Activated T-cell treated with anti-CD3 and anti-CD28 coated beads, Interleukin-2, amount 50 U/mL, for 72 hours (primary cell): Measurements from ENCODE around the gene RALGAPB. TPM values are rescaled to one million over a fixed set of nuclear protein-coding genes. Genes with fewer than 3 reads are reported as not detected.

Experiments used
- ATAC-seq, 2 donors: fragments of 150-1000 bp; cut with Tn5 transposase; replicated peaks in 1 of 2; 2 replicates each; pipeline ENCODE4 v1.10.0; 2021; ENCODE audit warnings: moderate library complexity in 2 of 2, mild to moderate bottlenecking in 1 of 2
- DNase-seq, 2 donors: peaks; one replicate each; pipeline ENCODE4 v3.0.0; 2021 to 2022; ENCODE audit warnings: mixed read lengths in 1 of 2
- H3K27ac Mint-ChIP-seq: one replicate; pipeline ENCODE4 v1.8.0; 2022; ENCODE audit warnings: mild to moderate bottlenecking, moderate library complexity, mixed read lengths
- H3K27me3 Mint-ChIP-seq: one replicate; pipeline ENCODE4 v1.8.0; 2022; ENCODE audit warnings: low read depth, mixed read lengths
- H3K36me3 Mint-ChIP-seq, 2 donors: one replicate each; pipeline ENCODE4 v1.8.0; 2022; ENCODE audit warnings: mixed read lengths in 2 of 2, mild to moderate bottlenecking in 1 of 2; ENCODE audit not compliant: insufficient read depth in 2 of 2
- H3K4me1 Mint-ChIP-seq: one replicate; pipeline ENCODE4 v1.8.0; 2022; ENCODE audit warnings: low read depth, mixed read lengths
- H3K4me3 Mint-ChIP-seq, 2 donors: one replicate each; pipeline ENCODE4 v1.8.0; 2022; ENCODE audit warnings: mild to moderate bottlenecking in 2 of 2, mixed read lengths in 2 of 2, moderate library complexity in 2 of 2
- H3K9me3 Mint-ChIP-seq, 2 donors: one replicate each; pipeline ENCODE4 v1.8.0; 2022; ENCODE audit warnings: mixed read lengths in 2 of 2
- total RNA-seq, 2 donors: library from RNA; stranded (reverse); gene quantifications; one replicate each; pipeline ENCODE4 v1.2.3, GENCODE V29; 2022

Gene RALGAPB
- total RNA-seq, 2 donors from 2014 or later: 39.5 to 43.3 TPM

DNA sequence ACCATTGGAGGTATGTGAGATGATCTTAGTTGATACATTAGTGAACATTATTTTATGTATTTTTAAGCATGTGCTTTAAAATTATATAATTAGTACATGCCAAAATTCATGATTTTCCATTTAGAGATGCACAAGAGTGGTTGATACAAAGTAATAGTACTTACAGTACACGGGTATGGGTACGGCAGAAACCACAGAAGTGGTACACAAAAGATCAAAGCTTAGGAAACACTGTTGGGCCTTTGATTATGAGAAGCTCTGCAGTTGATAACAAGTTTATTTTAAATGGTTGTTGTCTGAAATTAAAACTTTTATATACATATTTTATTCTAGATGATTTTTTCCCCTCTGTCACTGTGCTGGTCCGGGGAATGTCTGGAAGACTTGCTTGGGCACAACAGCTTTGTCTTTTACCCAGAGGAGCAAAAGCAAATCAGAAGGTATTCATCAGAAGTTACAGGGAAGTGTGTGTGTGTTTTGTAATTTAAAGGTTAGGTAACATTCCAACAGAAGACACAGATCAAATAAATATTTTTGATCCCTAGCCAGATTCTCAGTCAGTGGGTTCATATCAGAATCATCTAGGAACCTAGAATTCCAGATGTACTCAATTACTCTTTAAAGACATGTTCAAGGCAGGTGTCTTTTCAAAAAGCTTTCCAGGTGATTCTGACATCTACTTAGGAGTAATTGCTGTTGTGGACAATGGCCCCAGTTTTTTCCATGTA is 75.9 kb downstream of the RALGAPB start:
- ATAC-seq (no peak), DNase-seq (no peak)
- Mint-ChIP-seq H3K4me3 (no peak overlapping the region), H3K27me3 (no peaks in the 10 kb centered on the region), H3K36me3 (peaks cover 4 to 11% of the 10 kb centered on the region in 2 donors), H3K9me3 (no peaks in the 10 kb centered on the region), H3K4me1 (no peaks in the 10 kb centered on the region), H3K27ac (no peak overlapping the region)

DNA sequence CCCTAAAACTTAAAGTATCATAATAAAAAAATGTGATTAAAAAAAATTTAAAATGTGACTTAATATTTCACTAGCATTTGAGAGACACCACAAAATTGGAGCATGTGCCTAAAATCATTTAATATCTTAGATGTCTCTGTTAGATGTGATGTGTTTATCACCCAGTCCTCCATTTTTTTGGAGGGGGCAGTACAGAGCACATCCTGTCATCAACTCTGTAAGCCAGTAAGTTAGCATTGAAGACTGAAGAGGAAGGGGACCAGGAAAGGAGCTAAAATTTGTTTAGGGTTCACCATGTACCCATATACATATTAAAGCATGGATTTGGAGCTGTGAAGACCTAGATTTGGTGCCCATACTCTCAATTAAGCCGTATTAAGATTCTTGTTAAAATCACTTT is 77.6 kb downstream of the RALGAPB start:
- Mint-ChIP-seq H3K27ac (peak overlapping the region; percentile 44), H3K4me1 (no peaks in the 10 kb centered on the region), H3K27me3 (no peaks in the 10 kb centered on the region), H3K4me3 (no peak overlapping the region), H3K9me3 (no peaks in the 10 kb centered on the region), H3K36me3 (peaks cover 3 to 17% of the 10 kb centered on the region in 2 donors)
- ATAC-seq (no peak), DNase-seq (no peak)

DNA sequence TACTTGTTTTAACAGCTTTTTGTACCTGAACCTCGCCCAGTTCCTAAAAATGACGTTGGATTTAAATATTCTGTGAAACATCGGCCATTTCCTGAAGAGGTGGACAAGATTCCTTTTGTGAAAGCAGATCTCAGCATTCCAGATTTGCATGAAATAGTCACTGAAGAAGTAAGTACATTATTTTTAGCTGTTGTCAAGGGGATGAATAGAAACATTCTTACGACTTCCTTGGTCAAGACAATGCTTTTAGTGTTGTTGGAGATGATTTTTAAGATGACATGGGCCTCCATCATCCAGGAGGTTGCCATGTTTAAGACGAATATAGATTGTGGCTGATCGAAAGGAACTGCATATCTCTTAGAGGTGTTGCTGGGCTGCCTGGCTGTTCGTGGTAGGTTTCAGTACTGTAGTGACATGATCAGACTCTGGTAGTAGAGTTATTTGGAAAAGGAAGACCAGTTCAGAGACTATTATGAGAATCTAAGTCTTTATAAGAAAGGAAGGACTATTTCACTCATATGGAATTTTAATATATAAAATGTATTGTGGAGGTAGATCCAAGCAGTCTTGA is 78.5 kb downstream of the RALGAPB start:
- Mint-ChIP-seq H3K9me3 (no peaks in the 10 kb centered on the region), H3K27me3 (no peaks in the 10 kb centered on the region), H3K36me3 (peaks cover 3 to 18% of the 10 kb centered on the region in 2 donors), H3K4me1 (no peaks in the 10 kb centered on the region), H3K4me3 (no peak overlapping the region), H3K27ac (no peak overlapping the region)
- DNase-seq (no peak), ATAC-seq (no peak)

DNA sequence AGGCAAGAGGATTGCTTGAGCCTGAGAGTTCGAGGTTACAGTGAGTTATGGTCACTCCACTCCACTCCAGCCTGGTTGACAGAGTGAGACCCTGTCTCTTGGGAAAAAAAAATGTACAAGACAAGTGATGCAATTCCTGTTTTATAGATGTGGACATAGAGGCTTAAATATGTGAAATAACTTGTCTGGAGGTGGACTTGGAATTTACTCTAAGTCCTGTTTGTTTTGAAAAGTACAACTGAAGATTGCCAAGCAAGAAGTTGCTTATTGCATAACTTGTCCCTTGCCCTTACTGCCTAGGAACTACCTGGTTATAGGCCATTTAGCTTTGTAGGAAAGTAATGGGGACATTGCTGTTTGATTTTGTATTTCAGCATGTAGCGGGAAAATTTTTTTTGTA is 82.3 kb downstream of the RALGAPB start:
- Mint-ChIP-seq H3K9me3 (no peaks in the 10 kb centered on the region), H3K27ac (no peak overlapping the region), H3K27me3 (no peaks in the 10 kb centered on the region), H3K4me3 (no peak overlapping the region), H3K36me3 (peaks cover 3 to 22% of the 10 kb centered on the region in 2 donors), H3K4me1 (no peaks in the 10 kb centered on the region)
- DNase-seq: no peak
- ATAC-seq: no peak

DNA sequence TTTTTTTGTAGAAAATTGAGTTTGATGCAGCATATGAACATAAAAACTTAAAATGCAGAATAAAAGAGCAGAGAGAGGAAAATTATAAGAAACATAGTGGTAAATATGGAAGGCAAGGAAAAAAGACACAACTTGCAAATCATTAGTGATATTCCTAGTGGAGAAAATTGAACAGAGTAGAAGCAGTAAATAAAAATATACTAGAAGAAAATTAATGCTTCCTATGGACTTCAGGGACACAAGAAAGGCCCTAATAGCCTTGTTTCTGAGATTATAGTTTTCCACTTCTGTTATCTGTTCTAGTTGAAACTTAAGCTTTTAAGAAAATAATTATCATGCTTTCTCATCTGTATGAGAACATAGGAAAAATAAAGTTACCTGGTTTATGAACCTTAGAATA is 82.8 kb downstream of the RALGAPB start:
- DNase-seq: no peak
- ATAC-seq: no peak
- no peaks in the 10 kb centered on the region for H3K9me3 Mint-ChIP-seq
- no peak overlapping the region for H3K4me3 Mint-ChIP-seq
- no peaks in the 10 kb centered on the region for H3K4me1 Mint-ChIP-seq
- H3K27me3 Mint-ChIP-seq: no peaks in the 10 kb centered on the region
- no peak overlapping the region for H3K27ac Mint-ChIP-seq
- H3K36me3 Mint-ChIP-seq: peaks cover 3 to 22% of the 10 kb centered on the region in 2 donors

DNA sequence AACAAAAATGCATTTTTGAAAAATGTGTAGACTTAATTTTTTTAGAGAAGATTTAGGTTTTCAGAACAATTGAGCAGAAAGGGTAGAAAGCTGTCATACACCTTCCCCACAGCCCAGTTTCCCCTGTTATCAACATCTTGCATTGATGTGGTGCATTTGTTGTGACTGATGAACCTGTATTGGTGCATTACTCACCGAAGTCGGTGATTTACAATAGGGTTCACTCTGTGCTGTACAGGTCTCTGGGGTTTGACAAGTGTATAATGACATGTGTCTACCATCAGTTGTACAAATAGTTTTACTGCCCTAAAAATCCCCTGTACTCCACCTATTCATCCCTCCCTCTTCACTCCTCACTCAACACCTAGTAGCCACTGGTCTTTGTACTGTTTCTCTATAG is 84.5 kb downstream of the RALGAPB start:
- ATAC-seq (no peak), DNase-seq (no peak)
- H3K27me3 Mint-ChIP-seq: no peaks in the 10 kb centered on the region
- no peak overlapping the region for H3K27ac Mint-ChIP-seq
- H3K36me3 Mint-ChIP-seq: peaks cover 3 to 22% of the 10 kb centered on the region in 2 donors
- no peaks in the 10 kb centered on the region for H3K9me3 Mint-ChIP-seq
- H3K4me3 Mint-ChIP-seq: no peak overlapping the region
- no peaks in the 10 kb centered on the region for H3K4me1 Mint-ChIP-seq

DNA sequence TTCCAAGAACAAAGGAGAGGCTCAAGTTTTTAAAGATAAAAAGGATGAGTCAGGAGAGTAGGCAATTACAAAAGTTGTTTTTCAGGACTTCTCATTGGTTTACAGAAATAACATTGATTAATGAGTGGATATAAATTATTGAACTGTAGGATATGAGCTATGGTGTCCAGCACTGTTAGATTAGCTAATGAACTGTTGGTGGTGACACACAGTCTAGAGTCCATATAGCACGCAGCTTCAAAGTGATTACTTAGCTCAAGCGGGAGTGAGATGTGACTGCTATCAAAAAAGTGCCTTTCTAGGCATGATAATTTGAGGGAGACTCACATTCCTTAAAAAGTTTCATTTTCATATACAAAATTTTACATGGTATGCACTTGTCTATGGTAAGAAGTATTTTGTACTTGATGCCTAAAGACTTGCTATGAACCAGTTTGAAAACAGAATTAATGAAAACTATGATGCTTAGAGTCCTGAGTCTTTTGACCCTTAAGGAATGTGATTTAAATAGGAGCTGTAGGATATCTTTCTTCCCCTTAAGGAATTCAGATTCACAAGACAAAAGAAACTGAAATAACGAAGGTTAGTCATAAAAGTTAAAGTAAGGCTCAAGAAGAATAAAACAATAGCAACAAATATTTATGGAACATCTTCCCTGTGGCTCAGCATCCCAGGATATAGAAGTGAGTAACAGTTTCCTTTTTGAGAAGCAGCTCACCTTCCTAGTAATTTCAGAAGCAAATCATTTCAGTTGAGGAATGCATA is 86.1 kb downstream of the RALGAPB start:
- no peaks in the 10 kb centered on the region for H3K27me3 Mint-ChIP-seq
- H3K9me3 Mint-ChIP-seq: no peaks in the 10 kb centered on the region
- H3K4me1 Mint-ChIP-seq: no peaks in the 10 kb centered on the region
- H3K27ac Mint-ChIP-seq: peak overlapping the region; percentile 3
- no peak for ATAC-seq
- no peak for DNase-seq
- H3K4me3 Mint-ChIP-seq: no peak overlapping the region
- H3K36me3 Mint-ChIP-seq: peaks cover 3 to 22% of the 10 kb centered on the region in 2 donors

DNA sequence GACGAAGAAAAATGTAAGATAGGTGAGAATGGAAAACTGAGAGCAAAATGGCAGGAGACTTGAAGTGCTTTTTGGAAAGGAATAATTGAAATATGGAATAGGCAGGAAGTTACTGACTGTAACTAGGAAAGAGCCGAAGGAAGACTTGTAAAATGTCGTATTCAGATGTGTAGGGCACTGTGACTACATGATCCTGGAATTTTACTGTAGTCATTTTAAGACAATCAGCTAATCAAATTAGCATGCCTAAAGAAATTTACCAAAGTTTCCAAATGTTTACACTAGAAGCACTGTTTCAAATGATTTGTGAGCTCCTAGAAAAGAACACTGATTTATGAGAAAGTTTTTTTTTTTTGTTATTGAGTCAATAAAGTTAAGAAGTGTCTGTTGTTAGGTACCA is 87.1 kb downstream of the RALGAPB start:
- Mint-ChIP-seq H3K27me3 (no peaks in the 10 kb centered on the region), H3K36me3 (peaks cover 3 to 18% of the 10 kb centered on the region in 2 donors), H3K9me3 (no peaks in the 10 kb centered on the region), H3K4me1 (no peaks in the 10 kb centered on the region), H3K4me3 (no peak overlapping the region), H3K27ac (no peak overlapping the region)
- DNase-seq (no peak), ATAC-seq (no peak)

DNA sequence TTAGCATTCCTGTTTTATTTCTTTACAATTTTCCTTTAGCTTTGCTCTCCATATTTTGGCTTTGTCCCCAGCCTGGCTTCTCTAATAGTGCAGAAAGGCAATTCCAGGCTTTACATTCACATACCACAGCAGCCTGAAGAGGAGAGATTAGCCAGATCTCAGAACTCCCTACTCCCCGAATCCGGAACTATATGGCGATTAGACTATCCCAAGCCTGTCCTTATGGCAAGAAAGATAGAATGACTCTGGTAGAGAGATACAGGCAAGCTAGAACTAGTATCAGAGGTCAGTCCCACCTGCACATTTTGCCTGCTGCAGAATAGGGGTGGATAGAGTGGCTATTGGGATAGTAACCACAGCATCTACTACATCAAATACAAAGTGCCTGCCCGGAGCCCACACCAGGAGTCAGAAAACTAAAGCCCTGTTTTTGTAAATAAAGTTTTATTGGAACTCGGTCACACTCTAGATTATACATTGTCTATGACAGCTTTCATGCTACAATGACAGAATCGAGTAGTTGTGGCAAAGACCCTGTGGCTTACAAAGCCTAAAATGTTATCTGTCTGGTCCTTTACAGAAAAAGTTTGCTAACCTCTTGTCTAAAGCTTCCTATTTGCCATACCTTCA is 91.3 kb downstream of the RALGAPB start:
- Mint-ChIP-seq H3K4me1 (no peaks in the 10 kb centered on the region), H3K36me3 (peaks cover 3 to 9% of the 10 kb centered on the region in 2 donors), H3K27ac (no peak overlapping the region), H3K9me3 (no peaks in the 10 kb centered on the region), H3K27me3 (no peaks in the 10 kb centered on the region), H3K4me3 (no peak overlapping the region)
- no peak for DNase-seq
- no peak for ATAC-seq

DNA sequence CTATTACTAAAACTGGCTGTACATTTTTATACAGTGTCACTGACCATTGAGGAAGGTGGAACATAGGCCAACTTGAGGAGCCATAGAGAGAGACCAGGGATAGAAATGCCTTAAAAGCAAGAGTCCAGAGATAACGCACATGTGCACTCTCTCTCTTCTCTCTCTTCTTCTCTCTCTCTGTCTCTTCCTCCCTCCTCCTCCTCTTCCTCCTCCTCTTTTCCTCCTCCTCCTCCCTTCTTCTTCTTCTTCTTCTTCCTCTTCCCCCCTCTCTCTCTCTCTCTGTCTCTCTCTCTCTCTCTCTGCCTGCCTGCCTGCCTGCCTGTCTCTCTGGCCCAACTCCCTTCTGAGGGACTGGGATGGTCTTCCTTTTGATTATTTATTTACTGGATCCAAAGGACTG is 92.0 kb downstream of the RALGAPB start:
- Mint-ChIP-seq H3K36me3 (peaks cover under 1 to 2% of the 10 kb centered on the region in 2 donors), H3K27me3 (no peaks in the 10 kb centered on the region), H3K9me3 (no peaks in the 10 kb centered on the region), H3K4me1 (no peaks in the 10 kb centered on the region), H3K27ac (no peak overlapping the region), H3K4me3 (no peak overlapping the region)
- no peak for DNase-seq
- no peak for ATAC-seq

DNA sequence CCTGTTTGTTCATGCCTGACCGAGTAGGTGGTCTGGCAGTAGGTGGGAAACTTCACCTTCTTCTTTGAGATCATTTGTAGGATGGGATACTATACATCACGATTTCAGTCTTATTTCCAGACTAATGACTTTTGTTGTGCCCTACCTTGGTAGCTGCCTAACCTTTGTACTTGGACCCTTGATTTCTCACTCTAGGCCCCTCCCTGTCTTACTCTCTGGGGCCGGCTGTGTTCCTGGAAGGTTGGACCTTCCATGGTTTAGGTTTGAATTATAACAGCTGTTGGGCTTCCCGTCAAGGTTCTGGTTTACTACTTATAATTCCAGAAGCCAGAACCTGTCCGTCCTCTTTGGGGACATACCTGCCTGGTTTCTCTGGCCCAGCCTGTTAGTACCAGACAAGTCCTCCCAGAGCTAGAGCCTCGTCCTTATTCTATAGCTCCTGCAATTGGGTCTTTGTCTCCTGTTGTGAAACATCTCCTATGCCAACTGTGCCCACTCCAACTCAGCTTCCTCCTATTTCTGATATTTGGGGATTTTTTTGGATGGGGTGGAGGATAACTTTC is 93.5 kb downstream of the RALGAPB start:
- H3K36me3 Mint-ChIP-seq: peaks cover 2% of the 10 kb centered on the region in 2 donors
- no peak for DNase-seq
- H3K4me3 Mint-ChIP-seq: no peak overlapping the region
- ATAC-seq: no peak
- H3K27ac Mint-ChIP-seq: no peak overlapping the region
- H3K4me1 Mint-ChIP-seq: no peaks in the 10 kb centered on the region
- H3K9me3 Mint-ChIP-seq: no peaks in the 10 kb centered on the region
- no peaks in the 10 kb centered on the region for H3K27me3 Mint-ChIP-seq

DNA sequence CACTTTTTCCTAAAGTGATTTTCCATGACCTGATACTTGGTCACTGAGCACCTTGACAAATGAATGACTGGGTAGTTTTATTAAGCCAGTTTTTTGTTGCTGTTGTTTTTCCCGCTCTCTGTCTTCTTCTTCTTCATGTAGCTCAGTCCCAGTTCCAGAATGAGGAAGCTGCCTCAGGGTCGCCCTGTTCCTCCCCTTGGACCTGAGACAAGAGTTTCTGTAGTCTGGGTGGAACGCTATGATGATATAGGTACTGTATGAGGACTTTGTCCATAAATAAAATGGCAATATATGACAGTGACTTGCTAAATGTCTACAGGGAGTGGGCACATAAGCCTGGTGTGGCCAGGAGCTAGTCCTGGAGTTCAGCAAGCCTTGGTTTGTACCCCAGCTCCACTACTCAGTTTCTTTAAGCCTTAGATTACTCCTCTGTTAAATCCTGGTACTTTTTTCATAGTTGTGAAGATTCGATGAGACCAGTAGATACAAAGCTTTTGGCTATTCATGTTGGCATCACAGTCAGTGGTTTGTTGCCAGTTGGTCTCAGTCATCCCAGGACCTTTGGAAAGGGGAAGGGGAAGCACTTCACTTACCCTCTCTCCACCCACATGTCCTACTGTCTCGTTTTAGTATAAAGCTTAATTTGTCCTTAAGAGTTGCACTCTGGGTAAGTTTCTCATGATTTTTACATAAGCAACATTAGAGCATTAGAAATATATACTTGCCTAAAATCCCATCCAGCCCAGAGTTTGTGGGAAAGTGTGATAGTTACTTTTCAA is 97.3 kb downstream of the RALGAPB start:
- H3K9me3 Mint-ChIP-seq: no peaks in the 10 kb centered on the region
- DNase-seq: no peak
- ATAC-seq: no peak
- no peak overlapping the region for H3K4me3 Mint-ChIP-seq
- H3K36me3 Mint-ChIP-seq: peaks cover 2 to 5% of the 10 kb centered on the region in 2 donors
- no peaks in the 10 kb centered on the region for H3K4me1 Mint-ChIP-seq
- H3K27ac Mint-ChIP-seq: no peak overlapping the region
- H3K27me3 Mint-ChIP-seq: no peaks in the 10 kb centered on the region
